ENCODE data around the gene NOS3. TPM values are rescaled to one million over a fixed set of nuclear protein-coding genes. Genes with fewer than 3 reads are reported as not detected.

NOS3 gene
- total RNA-seq, 1 experiment from 2014 or later = 0.30 TPM

Other genes with a start within 250 kb of the NOS3 start
- not detected in 2 replicates for gene TMEM176B, start 190.7 kb upstream of the NOS3 start, total RNA-seq (2014; rRNA removed; shearing (Covaris generic))
- gene TMEM176A, start 190.2 kb upstream of the NOS3 start, total RNA-seq (2014; rRNA removed; shearing (Covaris generic)) = 0.10 TPM in 1 of 2 replicates, not detected in the other
- gene AOC1, start 138.5 kb upstream of the NOS3 start, total RNA-seq (2014; rRNA removed; shearing (Covaris generic)) = not detected in 2 replicates
- gene KCNH2, start 12.7 kb upstream of the NOS3 start, total RNA-seq (2014; rRNA removed; shearing (Covaris generic)) = 0.27 and 0.58 TPM in 2 replicates
- 0.25 TPM in 1 of 2 replicates, not detected in the other for gene ATG9B, start 33.5 kb downstream of the NOS3 start, total RNA-seq (2014; rRNA removed; shearing (Covaris generic))
- 26.8 and 32.7 TPM in 2 replicates for gene ABCB8, start 37.4 kb downstream of the NOS3 start, total RNA-seq (2014; rRNA removed; shearing (Covaris generic))
- gene ASIC3, start 57.5 kb downstream of the NOS3 start, total RNA-seq (2014; rRNA removed; shearing (Covaris generic)) = 1.1 and 2.0 TPM in 2 replicates
- 10.8 and 13.1 TPM in 2 replicates for gene CDK5, start 66.9 kb downstream of the NOS3 start, total RNA-seq (2014; rRNA removed; shearing (Covaris generic))
- 199 and 223 TPM in 2 replicates for gene SLC4A2, start 68.6 kb downstream of the NOS3 start, total RNA-seq (2014; rRNA removed; shearing (Covaris generic))
- 63.4 and 77.1 TPM in 2 replicates for gene FASTK, start 89.8 kb downstream of the NOS3 start, total RNA-seq (2014; rRNA removed; shearing (Covaris generic))
- 35.2 and 46.6 TPM in 2 replicates for gene TMUB1, start 92.5 kb downstream of the NOS3 start, total RNA-seq (2014; rRNA removed; shearing (Covaris generic))
- gene AGAP3, start 95.5 kb downstream of the NOS3 start, total RNA-seq (2014; rRNA removed; shearing (Covaris generic)) = 39.6 and 43.2 TPM in 2 replicates
- not detected in 2 replicates for gene GBX1, start 176.7 kb downstream of the NOS3 start, total RNA-seq (2014; rRNA removed; shearing (Covaris generic))
- not detected in 2 replicates for gene ASB10, start 196.2 kb downstream of the NOS3 start, total RNA-seq (2014; rRNA removed; shearing (Covaris generic))
- not detected in 2 replicates for gene H2BK1, start 219.5 kb downstream of the NOS3 start, total RNA-seq (2014; rRNA removed; shearing (Covaris generic))
- 70.0 and 73.6 TPM in 2 replicates for gene ABCF2, start 236.2 kb downstream of the NOS3 start, total RNA-seq (2014; rRNA removed; shearing (Covaris generic))
- 33.3 and 33.7 TPM in 2 replicates for gene CHPF2, start 241.5 kb downstream of the NOS3 start, total RNA-seq (2014; rRNA removed; shearing (Covaris generic))